ENCODE data around the gene PCDHB4. TPM values are rescaled to one million over a fixed set of nuclear protein-coding genes. Genes with fewer than 3 reads are reported as not detected.

Gene PCDHB4
- total and polyA plus RNA-seq, 2 of the 8 experiments (the other 6 are each of a cell fraction or from before 2014, with no cell fraction given), result 1.3 to 1.5 TPM

DNA sequence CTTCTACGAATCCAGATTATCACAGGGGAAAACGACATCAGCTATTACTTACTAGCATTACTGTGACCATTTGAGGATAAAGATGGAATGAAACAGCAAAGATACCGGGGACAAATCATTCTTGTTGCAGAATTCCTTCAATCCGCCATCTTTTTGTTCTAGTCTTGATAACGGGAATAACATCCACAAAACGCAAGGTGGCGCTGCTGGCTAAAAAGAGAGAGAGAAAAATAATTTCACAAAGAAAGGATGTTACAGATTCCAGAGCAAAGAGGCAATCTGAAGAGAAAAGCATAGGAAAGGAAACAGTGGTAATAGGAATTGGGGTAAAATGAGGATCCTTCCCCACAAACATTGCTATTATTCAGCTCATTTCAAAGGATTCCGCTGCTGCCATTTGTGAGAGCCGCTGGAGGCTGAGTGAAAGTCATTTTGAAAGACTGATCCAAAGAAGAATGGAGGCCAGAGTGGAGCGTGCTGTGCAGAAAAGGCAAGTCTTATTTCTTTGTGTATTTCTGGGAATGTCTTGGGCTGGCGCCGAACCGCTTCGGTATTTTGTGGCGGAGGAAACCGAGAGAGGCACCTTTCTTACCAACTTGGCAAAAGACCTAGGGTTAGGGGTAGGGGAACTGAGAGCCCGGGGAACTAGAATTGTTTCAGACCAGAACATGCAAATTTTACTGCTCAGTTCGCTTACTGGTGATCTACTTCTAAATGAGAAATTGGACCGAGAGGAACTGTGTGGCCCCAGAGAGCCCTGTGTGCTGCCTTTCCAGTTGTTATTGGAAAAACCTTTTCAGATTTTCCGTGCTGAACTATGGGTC is 51.0 kb downstream of the PCDHB4 start, which contains the start of gene PCDHB7 (continued):
- TF ChIP-seq CHD7 (IDR thresholded peaks at IDR 0.05; ENCODE audit: insufficient replicate concordance, low read length) (no peak), CTCF (IDR thresholded peaks at IDR 0.05; ENCODE audit: control extremely low read depth in 1 of 3, insufficient read depth in 1 of 3, low read depth in 1 of 3, low read length in 3 of 3) (peak in 2 of 3 experiments; percentile 60 to 70; a peak in 3 of 4 replicates), RBBP5 (IDR thresholded peaks at IDR 0.05; ENCODE audit: borderline replicate concordance, low read depth, low read length) (no peak), YY1 (IDR thresholded peaks at IDR 0.05; ENCODE audit: low read depth, low read length) (peak; percentile 88), SP1 (IDR thresholded peaks at IDR 0.05; ENCODE audit: low read depth, low read length) (no peak)

Data from H1 (cell line).